GM12891 (cell line): ENCODE measurements around the gene PFKFB4.

Experiments used
- PAX5 ChIP-seq: IDR thresholded peaks from 2 replicates; pipeline ENCODE4 v1.6.1; 2011; ENCODE audit warnings: low read length, moderate library complexity, mild to moderate bottlenecking; ENCODE audit not compliant: insufficient read depth, severe bottlenecking
- POLR2A ChIP-seq: IDR thresholded peaks from 2 replicates; pipeline ENCODE4 v1.6.1; 2011; ENCODE audit warnings: low read depth, low read length, control low read depth
- POLR2AphosphoS5 ChIP-seq: IDR thresholded peaks from 2 replicates; pipeline ENCODE4 v1.6.1; 2011; ENCODE audit warnings: low read depth, low read length, control low read depth
- POU2F2 ChIP-seq: IDR thresholded peaks from 2 replicates; pipeline ENCODE4 v1.6.1; 2011; ENCODE audit warnings: low read depth, mild to moderate bottlenecking, control low read depth, low read length, moderate library complexity
- SPI1 ChIP-seq: IDR thresholded peaks from 2 replicates; pipeline ENCODE4 v1.6.1; 2011; ENCODE audit warnings: low read depth, low read length, control low read depth
- TAF1 ChIP-seq: IDR thresholded peaks from 2 replicates; pipeline ENCODE4 v1.6.1; 2011; ENCODE audit warnings: low read depth, low read length, control low read depth

GRCh38 chr3:48492461-48493202 lies 64.0 kb downstream of the PFKFB4 start:
- TF ChIP-seq POLR2A = no peak
- no peak for TF ChIP-seq POU2F2
- no peak for TF ChIP-seq TAF1
- TF ChIP-seq POLR2AphosphoS5 = no peak
- TF ChIP-seq PAX5 = no peak
- TF ChIP-seq SPI1 = peak; percentile 92
